H1 (cell line): ENCODE results near the gene AHI1. TPM values are rescaled to one million over a fixed set of nuclear protein-coding genes. Genes with fewer than 3 reads are reported as not detected.

Experiments
- CTCF ChIA-PET: fragments of 300-600 bp; sonication (Branson Sonifier 250); formaldehyde crosslinking; loops from one replicate; lab custom pipeline; 2021; ENCODE audit not compliant: partially characterized antibody; lab: Charles Lee
- POLR2A ChIA-PET: fragments of 300-600 bp; sonication (Branson Sonifier 250); formaldehyde crosslinking; loops from one replicate; lab custom pipeline; 2021; ENCODE audit warnings: inconsistent platforms; ENCODE audit not compliant: partially characterized antibody; lab: Charles Lee
- DNase-seq, 2 experiments: peaks; one replicate each; pipeline versions ENCODE4 v3.0.0 to v3.0.0-alpha.2; 2010 to 2022; ENCODE audit warnings: low spot score in 2 of 2, low read depth in 1 of 2, mixed read lengths in 1 of 2
- FAIRE-seq: peaks from 2 replicates; lab custom pipeline; 2011; peaks lifted over from hg19 to GRCh38; lab: Jason Lieb, UNC
- H2AFZ ChIP-seq: 2 replicates; pipeline ENCODE4 v1.8.1; 2012; ENCODE audit warnings: low read length, inconsistent platforms
- H2AK5ac ChIP-seq: 2 replicates; pipeline ENCODE4 v1.6.1; 2013; ENCODE audit warnings: low read depth, low read length
- H2BK120ac ChIP-seq: replicated peaks from 2 replicates; pipeline ENCODE3; 2013; ENCODE audit warnings: low read depth, low read length, inconsistent platforms
- H2BK12ac ChIP-seq: 2 replicates; pipeline ENCODE4 v1.6.1; 2013; ENCODE audit warnings: low read depth, low read length
- H2BK15ac ChIP-seq: 2 replicates; pipeline ENCODE4 v1.6.1; 2013; ENCODE audit warnings: low read length
- H2BK20ac ChIP-seq: 2 replicates; pipeline ENCODE4 v1.6.1; 2013; ENCODE audit warnings: low read length
- H2BK5ac ChIP-seq: 2 replicates; pipeline ENCODE4 v1.6.1; 2013; ENCODE audit warnings: low read depth, low read length
- H3K14ac ChIP-seq: 2 replicates; pipeline ENCODE4 v1.6.1; 2013; ENCODE audit warnings: inconsistent platforms; ENCODE audit not compliant: insufficient read length
- H3K18ac ChIP-seq: 2 replicates; pipeline ENCODE4 v1.6.1; 2013; ENCODE audit warnings: low read length; ENCODE audit errors: extremely low read depth
- H3K23ac ChIP-seq: 2 replicates; pipeline ENCODE4 v1.6.1; 2013; ENCODE audit warnings: inconsistent platforms; ENCODE audit not compliant: insufficient read length
- H3K23me2 ChIP-seq: 2 replicates; pipeline ENCODE4 v1.6.1; 2013; ENCODE audit warnings: low read depth, low read length
- H3K27ac ChIP-seq: 2 replicates; pipeline ENCODE4 v1.6.1; 2011; ENCODE audit warnings: low read depth, low read length, inconsistent platforms
- H3K27me3 ChIP-seq, 4 experiments: replicated peaks in 1 of 4; 1 replicate in 1 of 4; 2 replicates in 3 of 4; pipeline versions ENCODE4 v1.6.1 to v1.8.1; 2011 to 2013; ENCODE audit warnings: low read length in 3 of 4, mild to moderate bottlenecking in 3 of 4, inconsistent platforms in 2 of 4, mixed read lengths in 2 of 4, moderate library complexity in 1 of 4; ENCODE audit not compliant: control insufficient read depth in 3 of 4, insufficient read depth in 3 of 4; ENCODE audit errors: extremely low read depth in 1 of 4
- H3K36me3 ChIP-seq, 4 experiments: 2 replicates each; pipeline versions ENCODE4 v1.6.1 to v1.8.1; 2011 to 2013; ENCODE audit warnings: mild to moderate bottlenecking in 4 of 4, low read length in 3 of 4, moderate library complexity in 2 of 4, control low read depth in 1 of 4, inconsistent platforms in 1 of 4; ENCODE audit not compliant: insufficient read depth in 4 of 4, control insufficient read depth in 2 of 4
- H3K4ac ChIP-seq: replicated peaks from 2 replicates; pipeline ENCODE3; 2013; ENCODE audit warnings: low read length, low read depth, mixed read lengths, inconsistent platforms; ENCODE audit not compliant: insufficient read length
- H3K4me1 ChIP-seq, 4 experiments: replicated peaks in 1 of 4; 1 replicate in 1 of 4; 2 replicates in 3 of 4; pipeline versions ENCODE4 v1.6.1 to v1.8.1; 2011 to 2013; ENCODE audit warnings: low read length in 3 of 4, inconsistent platforms in 2 of 4, mixed read lengths in 1 of 4; ENCODE audit not compliant: insufficient read depth in 4 of 4, control insufficient read depth in 3 of 4
- H3K4me2 ChIP-seq, 2 experiments: 2 replicates each; pipeline versions ENCODE4 v1.6.1 to v1.8.1; 2011 to 2013; ENCODE audit warnings: low read depth in 2 of 2, low read length in 2 of 2, control low read depth in 1 of 2, inconsistent platforms in 1 of 2, mild to moderate bottlenecking in 1 of 2; ENCODE audit not compliant: insufficient read depth in 1 of 2
- H3K4me3 ChIP-seq, 4 experiments: fragments of 200-600, 300-600 bp in 1 of 4; sonication (generic), shearing (Covaris generic), sonication (Bioruptor Twin) in 1 of 4; 2 replicates each; pipeline versions ENCODE4 v1.5.1 to v1.8.1; 2011 to 2016; ENCODE audit warnings: low read length in 4 of 4, low read depth in 3 of 4, control low read depth in 2 of 4, inconsistent platforms in 2 of 4, mild to moderate bottlenecking in 2 of 4, mixed read lengths in 1 of 4, moderate library complexity in 1 of 4; ENCODE audit not compliant: insufficient read depth in 2 of 4; ENCODE audit errors: extremely low read depth in 1 of 4
- H3K56ac ChIP-seq: replicated peaks from 2 replicates; pipeline ENCODE3; 2013; ENCODE audit warnings: low read depth, mild to moderate bottlenecking, mixed read lengths, low read length, inconsistent platforms; ENCODE audit not compliant: insufficient read length
- H3K79me1 ChIP-seq: 2 replicates; pipeline ENCODE4 v1.6.1; 2013; ENCODE audit warnings: low read depth, low read length, control low read depth
- H3K79me2 ChIP-seq, 2 experiments: 2 replicates each; pipeline versions ENCODE4 v1.6.1 to v1.8.1; 2012 to 2013; ENCODE audit warnings: low read length in 2 of 2, mild to moderate bottlenecking in 2 of 2, inconsistent platforms in 1 of 2; ENCODE audit not compliant: insufficient read depth in 2 of 2, control insufficient read depth in 1 of 2
- H3K9ac ChIP-seq, 4 experiments: replicated peaks in 1 of 4; 1 replicate in 1 of 4; 2 replicates in 3 of 4; pipeline versions ENCODE4 v1.6.1 to v1.8.1; 2011 to 2013; ENCODE audit warnings: low read depth in 3 of 4, low read length in 3 of 4, control low read depth in 2 of 4, mild to moderate bottlenecking in 2 of 4, moderate library complexity in 2 of 4, inconsistent platforms in 1 of 4; ENCODE audit errors: extremely low read depth in 1 of 4
- H3K9me3 ChIP-seq, 2 experiments: 2 replicates each; pipeline versions ENCODE4 v1.6.1 to v1.8.1; 2012 to 2013; ENCODE audit warnings: mild to moderate bottlenecking in 2 of 2, moderate library complexity in 2 of 2, control low read depth in 1 of 2, inconsistent platforms in 1 of 2, low read depth in 1 of 2, low read length in 1 of 2, mixed read lengths in 1 of 2; ENCODE audit not compliant: insufficient read depth in 2 of 2
- H4K20me1 ChIP-seq, 2 experiments: replicated peaks in 1 of 2; 2 replicates each; pipeline versions ENCODE3 to v1.8.1; 2011 to 2013; ENCODE audit warnings: inconsistent platforms in 2 of 2, low read length in 2 of 2, mild to moderate bottlenecking in 1 of 2; ENCODE audit not compliant: insufficient read depth in 2 of 2, control insufficient read depth in 1 of 2
- H4K5ac ChIP-seq: 2 replicates; pipeline ENCODE4 v1.6.1; 2013; ENCODE audit warnings: low read length, low read depth, mixed read lengths, inconsistent platforms; ENCODE audit not compliant: insufficient read length
- H4K8ac ChIP-seq: 2 replicates; pipeline ENCODE4 v1.8.0; 2013; ENCODE audit warnings: mild to moderate bottlenecking, moderate library complexity, low read length, inconsistent platforms; ENCODE audit not compliant: insufficient read depth; ENCODE audit errors: extremely low read depth
- H4K91ac ChIP-seq: replicated peaks from 2 replicates; pipeline ENCODE3; 2013; ENCODE audit warnings: low read length, mixed read lengths, inconsistent platforms; ENCODE audit not compliant: insufficient read length
- BACH1 ChIP-seq: IDR thresholded peaks from 2 replicates; pipeline ENCODE4 v1.6.1; 2012; ENCODE audit warnings: low read length, improper control_type of control experiment
- EZH2 ChIP-seq: fragments of 200-600 bp; sonication (generic); IDR thresholded peaks from 2 replicates; pipeline ENCODE4 v1.7.1; 2012; ENCODE audit warnings: low read depth, mild to moderate bottlenecking, moderate library complexity, low read length, inconsistent platforms; ENCODE audit not compliant: severe bottlenecking
- KDM4A ChIP-seq: IDR thresholded peaks from one replicate; pipeline ENCODE4 v1.7.1; 2012; ENCODE audit warnings: low read depth, mild to moderate bottlenecking, moderate library complexity, low read length, inconsistent platforms; ENCODE audit not compliant: severe bottlenecking
- MAFK ChIP-seq: IDR thresholded peaks from 2 replicates; pipeline ENCODE4 v1.6.1; 2012; ENCODE audit warnings: low read depth, mild to moderate bottlenecking, improper control_type of control experiment, low read length
- RAD21 ChIP-seq, 2 experiments: IDR thresholded peaks in 1 of 2; conservative IDR thresholded peaks in 1 of 2; 2 replicates each; pipeline ENCODE4 v1.6.1; 2011; ENCODE audit warnings: low read depth in 2 of 2, low read length in 2 of 2, improper control_type of control experiment in 1 of 2, inconsistent platforms in 1 of 2, mild to moderate bottlenecking in 1 of 2, moderate library complexity in 1 of 2
- RNF2 ChIP-seq: fragments of 200-900, 300-1000 bp; sonication (generic); IDR thresholded peaks from 2 replicates; pipeline ENCODE4 v1.7.1; 2016; ENCODE audit warnings: borderline replicate concordance, low read depth, mild to moderate bottlenecking, antibody characterized with exemption, low read length; ENCODE audit not compliant: poor library complexity, severe bottlenecking; ENCODE audit errors: missing control alignments
- SAP30 ChIP-seq: fragments of 300-600 bp; sonication (generic); IDR thresholded peaks from 2 replicates; pipeline ENCODE4 v1.7.1; 2012; ENCODE audit warnings: low read length, moderate library complexity, mild to moderate bottlenecking, inconsistent platforms; ENCODE audit not compliant: insufficient read depth, insufficient replicate concordance
- SP1 ChIP-seq: IDR thresholded peaks from 2 replicates; pipeline ENCODE4 v1.6.1; 2011; ENCODE audit warnings: low read depth, low read length
- ZNF274 ChIP-seq: IDR thresholded peaks from 2 replicates; pipeline ENCODE4 v1.7.0; 2012; ENCODE audit warnings: low read length, borderline replicate concordance; ENCODE audit errors: extremely low read depth
- WGBS, 2 experiments: shearing (Covaris generic) in 1 of 2; methylation state at CpG; one replicate each; pipeline versions ENCODE4 v1.1.6 to v1.1.7; 2013 to 2015; ENCODE audit warnings: low lambda C conversion rate in 2 of 2, mixed read lengths in 2 of 2, inconsistent platforms in 1 of 2, low coverage in 1 of 2, missing lambda C conversion rate in 1 of 2; ENCODE audit not compliant: insufficient replicate concordance in 2 of 2, insufficient coverage in 1 of 2, insufficient read length in 1 of 2; ENCODE audit errors: extremely low coverage in 1 of 2, missing lambda C conversion rate in 1 of 2; 5-methylcytosine and 5-hydroxymethylcytosine counted together
- polyA plus RNA-seq, 7 experiments: library from polyadenylated mRNA; depleted of rRNA in 3 of 7; stranded (reverse) in 5 of 7; unstranded in 2 of 7; fragments of >200 nt in 5 of 7; fragments of 200-250 nt in 2 of 7; gene quantifications; 1 replicate in 5 of 7; 2 replicates in 1 of 7; 4 replicates in 1 of 7; pipeline versions ENCODE4 v1.2.1 to v1.2.3, GENCODE V29; 2011 to 2013; ENCODE audit warnings: missing spikeins in 2 of 7, mixed read lengths in 2 of 7
- total RNA-seq: library from RNA; stranded (reverse); fragmentation: NEBNext Ultra II Directional; extraction: Animal tissue kit (Norgen Biotek cat#: 25700); gene quantifications from 2 replicates; pipeline ENCODE4 v1.2.1, GENCODE V29; 2021

The AHI1 gene
- total and polyA plus RNA-seq, 2 of the 8 experiments (the other 6 are each of a cell fraction or from before 2014, with no cell fraction given) = 4.2 to 19.6 TPM

- CTCF ChIA-PET = interaction anchor here (0.6 to 1.0 kb wide), 2 partner anchors 73 to 716 kb away, joined by 3 to 4 read pairs; no protein-coding TSS in a partner anchor
- WGBS, 2 experiments = 78% methylated on average over 5 of the region's 5 CpGs; no CpG with 5 or more reads in 1 of the 2 experiments
- no peak overlapping the region for H2BK20ac ChIP-seq
These were observed 261.8 kb downstream of the AHI1 start for GRCh38 chr6:135235716-135236115.

More at GRCh38 chr6:135235716-135236115, 261.8 kb downstream of the AHI1 start:
- Histone ChIP-seq H3K9me3 (no peaks in the 10 kb centered on the region), H3K4me3 (no peak overlapping the region), H2BK120ac (no peak overlapping the region), H3K9ac (no peak overlapping the region), H2BK15ac (no peak overlapping the region), H3K23me2 (no peaks in the 10 kb centered on the region; the same call in 1 of the 2 replicates), H4K20me1 (no peaks in the 10 kb centered on the region), H3K27ac (no peak overlapping the region), H3K79me1 (no peaks in the 10 kb centered on the region), H2AK5ac (no peak overlapping the region), H3K23ac (no peak overlapping the region), H3K56ac (no peak overlapping the region), H3K4ac (no peak overlapping the region), H2AFZ (no peak overlapping the region), H4K91ac (no peak overlapping the region), H3K79me2 (no peaks in the 10 kb centered on the region), H2BK12ac (no peak overlapping the region), H4K8ac (no peak overlapping the region), H3K36me3 (no peaks in the 10 kb centered on the region), H3K4me1 (no peaks in the 10 kb centered on the region), H2BK5ac (no peak overlapping the region), H4K5ac (no peak overlapping the region), H3K14ac (no peak overlapping the region), H3K18ac (no peak overlapping the region), H3K27me3 (no peaks in the 10 kb centered on the region), H3K4me2 (no peak overlapping the region)
- POLR2A ChIA-PET = no interaction called here
- TF ChIP-seq ZNF274 (no peak), RNF2 (no peak), MAFK (no peak), BACH1 (no peak), SP1 (no peak), SAP30 (no peak), RAD21 (IDR thresholded peaks at IDR 0.05 in 1 of 2, conservative IDR thresholded peaks at IDR 0.05 in 1 of 2; ENCODE audit: low read depth in 2 of 2, low read length in 2 of 2) (no peak), EZH2 (no peak), KDM4A (no peak)
- FAIRE-seq (no peak), DNase-seq (no peak)
